ENCODE measurements around the gene TNS2.
"Not testable (repeated sequence)": the region's sequence is repeated elsewhere in the genome, so short reads cannot be mapped to it uniquely, and the experiment has no call there.

The TNS2 gene

GRCh38 chr12:53105712-53106439, 56.0 kb downstream of the TNS2 start:
- in situ Hi-C loops (cut with HindIII; ENCODE audit: low sequenced_read_pairs): no loop called here

- in situ Hi-C loops (cut with HindIII; ENCODE audit: low sequenced_read_pairs): no loop called here
Observed at GRCh38 chr12:53107122-53107521, 57.3 kb downstream of the TNS2 start.

- in situ Hi-C loops (cut with HindIII; ENCODE audit: low sequenced_read_pairs): not testable (repeated sequence)
Observed at GRCh38 chr12:53112431-53112830, 62.6 kb downstream of the TNS2 start.

- in situ Hi-C loops (cut with HindIII; ENCODE audit: low sequenced_read_pairs): no loop called here
Observed at GRCh38 chr12:53113136-53113705, 63.4 kb downstream of the TNS2 start.

- in situ Hi-C loops (cut with HindIII; ENCODE audit: low sequenced_read_pairs): no loop called here
Observed at GRCh38 chr12:53113951-53114350, 64.1 kb downstream of the TNS2 start.
